Measurements from ENCODE around the gene ADGRG3.

Gene ADGRG3

DNA sequence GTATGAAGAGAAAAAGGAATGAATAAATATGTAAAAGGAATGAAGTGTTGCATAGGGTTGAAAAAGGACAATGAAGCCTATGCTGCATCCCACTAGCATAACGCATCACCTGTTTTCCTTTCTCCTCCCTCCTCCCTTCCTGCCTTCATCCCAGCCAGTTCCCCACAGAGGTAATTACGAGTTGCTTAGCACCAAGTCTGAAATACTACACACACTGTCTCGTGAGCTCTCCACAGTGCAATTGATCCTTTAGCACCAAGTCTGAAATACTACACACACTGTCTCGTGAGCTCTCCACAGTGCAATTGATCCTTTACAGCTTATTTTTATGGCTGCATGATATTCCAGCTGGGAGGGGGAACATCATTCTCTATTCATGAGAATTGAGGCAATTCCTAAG lies 25.4 kb downstream of the ADGRG3 start:
- no peak for FAIRE-seq
- no peak for TF ChIP-seq SPI1 (IDR thresholded peaks at IDR 0.05; ENCODE audit: low read depth, low read length)
- no peak for TF ChIP-seq PAX5 (IDR thresholded peaks at IDR 0.05; ENCODE audit: insufficient read depth, low read length, severe bottlenecking)
- no peak for TF ChIP-seq POLR2A (IDR thresholded peaks at IDR 0.05; ENCODE audit: low read depth, low read length)
- TF ChIP-seq POU2F2 (IDR thresholded peaks at IDR 0.05; ENCODE audit: low read depth, low read length): no peak
- TF ChIP-seq POLR2AphosphoS5 (IDR thresholded peaks at IDR 0.05; ENCODE audit: low read depth, low read length): no peak
- TF ChIP-seq TAF1 (IDR thresholded peaks at IDR 0.05; ENCODE audit: low read depth, low read length): no peak
- DNase-seq (ENCODE audit: insufficient read length, low spot score): no peak

DNA sequence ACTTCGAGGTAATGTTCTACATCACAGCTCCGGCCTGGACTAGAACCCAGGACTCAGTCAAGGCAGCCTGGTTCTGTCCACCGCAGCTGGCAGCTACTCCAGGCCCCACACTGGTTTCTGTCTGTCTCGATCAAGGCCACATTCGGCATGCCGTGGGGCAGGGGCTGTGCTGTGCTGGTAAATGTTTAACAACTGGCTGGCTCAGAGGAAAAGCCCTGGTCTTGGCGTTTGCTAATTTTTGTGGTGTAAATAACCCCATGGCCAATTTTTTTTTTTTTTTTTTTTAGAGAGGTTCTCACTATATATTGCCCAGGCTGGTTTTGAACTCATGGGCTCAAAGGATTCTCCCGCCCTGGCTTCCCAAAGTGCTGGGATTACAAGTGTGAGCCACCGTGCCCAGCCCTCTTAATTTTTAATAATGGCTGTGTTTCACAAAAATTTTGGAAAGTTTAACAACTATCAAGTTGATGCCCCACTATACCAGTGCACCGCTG lies 26.2 kb downstream of the ADGRG3 start:
- no peak for TF ChIP-seq TAF1 (IDR thresholded peaks at IDR 0.05; ENCODE audit: low read depth, low read length)
- TF ChIP-seq POU2F2 (IDR thresholded peaks at IDR 0.05; ENCODE audit: low read depth, low read length): no peak
- TF ChIP-seq PAX5 (IDR thresholded peaks at IDR 0.05; ENCODE audit: insufficient read depth, low read length, severe bottlenecking): no peak
- TF ChIP-seq SPI1 (IDR thresholded peaks at IDR 0.05; ENCODE audit: low read depth, low read length): no peak
- TF ChIP-seq POLR2A (IDR thresholded peaks at IDR 0.05; ENCODE audit: low read depth, low read length): no peak
- no peak for TF ChIP-seq POLR2AphosphoS5 (IDR thresholded peaks at IDR 0.05; ENCODE audit: low read depth, low read length)
- no peak for DNase-seq (ENCODE audit: insufficient read length, low spot score)
- FAIRE-seq: no peak

DNA sequence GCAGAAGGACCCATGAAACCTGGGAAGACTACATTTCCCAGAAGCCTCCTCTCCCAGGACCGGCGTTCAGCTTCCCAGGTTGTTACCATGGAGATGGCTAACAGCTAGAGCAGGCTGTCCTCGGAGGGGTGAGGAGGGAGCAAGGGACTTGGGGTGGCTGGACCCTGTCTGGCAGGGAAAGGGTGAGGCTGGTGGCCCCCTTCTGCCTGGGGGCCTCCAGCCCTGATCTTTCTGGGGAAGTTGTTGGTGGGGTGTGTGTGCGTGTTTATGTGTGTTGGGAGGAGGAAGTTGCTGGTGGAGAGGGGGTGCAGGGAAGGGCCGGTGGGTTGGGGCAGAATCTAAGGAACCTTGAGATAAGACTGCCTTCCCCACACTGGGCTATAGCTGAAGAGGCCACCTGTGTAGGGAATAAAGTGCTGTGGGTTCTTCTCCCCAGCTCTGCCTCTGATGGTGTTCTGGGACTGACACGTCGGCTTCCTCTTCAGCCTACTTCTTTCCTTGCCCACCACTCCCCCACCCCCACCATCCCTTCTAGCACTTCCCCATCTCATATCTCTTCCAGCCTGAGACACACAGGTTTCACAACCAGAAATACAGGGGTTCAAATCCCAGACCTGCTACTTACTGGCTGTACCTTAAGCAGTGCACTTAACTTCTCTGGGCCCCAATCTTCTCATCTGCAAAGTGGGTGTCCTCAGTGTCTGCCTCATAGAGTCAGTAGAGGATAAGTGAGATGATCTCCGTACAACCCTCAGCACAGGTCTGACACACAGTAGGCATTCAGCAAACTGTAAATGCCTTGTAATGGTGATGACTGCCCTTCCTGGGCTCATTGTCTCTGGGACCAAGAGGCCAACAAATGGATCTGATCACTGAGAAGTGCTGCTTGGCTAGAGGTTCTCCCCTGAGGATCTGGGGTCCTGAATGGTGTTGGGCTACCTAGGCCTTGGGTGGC lies 26.9 kb downstream of the ADGRG3 start, which contains the start of gene DRC7:
DRC7 (plus strand) TSS at position 82 of the 955 bp plus-strand sequence. CDS start 3,144 bp downstream, outside the sequence.
- no peak for TF ChIP-seq POLR2A (IDR thresholded peaks at IDR 0.05; ENCODE audit: low read depth, low read length)
- no peak for TF ChIP-seq PAX5 (IDR thresholded peaks at IDR 0.05; ENCODE audit: insufficient read depth, low read length, severe bottlenecking)
- TF ChIP-seq POLR2AphosphoS5 (IDR thresholded peaks at IDR 0.05; ENCODE audit: low read depth, low read length): no peak
- no peak for TF ChIP-seq POU2F2 (IDR thresholded peaks at IDR 0.05; ENCODE audit: low read depth, low read length)
- TF ChIP-seq SPI1 (IDR thresholded peaks at IDR 0.05; ENCODE audit: low read depth, low read length): no peak
- TF ChIP-seq TAF1 (IDR thresholded peaks at IDR 0.05; ENCODE audit: low read depth, low read length): no peak
- DNase-seq (ENCODE audit: insufficient read length, low spot score) (peak; percentile 63), FAIRE-seq (peak; percentile 91)

DNA sequence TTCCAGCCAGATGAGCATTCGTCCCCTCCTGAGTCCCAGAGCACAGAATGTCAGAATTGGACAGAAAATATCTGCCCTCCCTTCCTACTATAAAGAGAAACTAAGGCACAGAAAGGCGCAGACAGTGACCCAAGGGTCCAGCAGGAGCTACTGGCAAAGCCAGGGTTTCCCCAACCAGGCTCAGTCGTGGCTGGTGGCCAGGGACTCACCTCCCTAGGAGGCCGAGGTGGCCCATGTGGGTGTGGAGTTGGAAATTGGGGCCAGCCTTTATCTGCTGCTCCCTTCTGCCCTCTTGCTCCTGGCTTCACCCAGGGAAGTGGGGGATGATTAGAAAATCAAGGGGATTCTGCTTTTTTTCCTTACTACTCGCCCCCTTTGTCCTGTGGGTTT lies 27.6 kb downstream of the ADGRG3 start:
- no peak for DNase-seq (ENCODE audit: insufficient read length, low spot score)
- FAIRE-seq: no peak

DNA sequence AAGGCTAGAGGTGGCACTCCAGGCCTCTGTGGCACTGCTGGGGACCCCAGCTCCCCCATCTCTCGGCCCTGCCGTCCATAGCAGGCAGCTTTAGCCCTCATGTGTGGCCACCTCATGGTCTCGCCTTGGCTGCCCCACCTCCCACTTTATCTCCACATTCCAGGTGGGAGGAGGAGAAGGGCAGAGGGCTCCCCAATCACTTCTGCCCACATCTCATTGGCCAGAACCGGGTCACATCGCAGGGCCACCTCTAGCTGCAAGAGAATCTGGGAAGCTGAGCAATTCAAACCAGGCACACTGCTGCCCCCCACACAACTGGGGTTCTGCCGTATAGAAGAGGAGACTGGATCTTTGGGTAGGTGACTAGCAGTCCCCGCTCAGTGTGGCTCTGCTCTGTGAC lies 28.1 kb downstream of the ADGRG3 start:
- no peak for DNase-seq (ENCODE audit: insufficient read length, low spot score)
- TF ChIP-seq PAX5 (IDR thresholded peaks at IDR 0.05; ENCODE audit: insufficient read depth, low read length, severe bottlenecking) (no peak), SPI1 (IDR thresholded peaks at IDR 0.05; ENCODE audit: low read depth, low read length) (no peak), POLR2A (IDR thresholded peaks at IDR 0.05; ENCODE audit: low read depth, low read length) (no peak), TAF1 (IDR thresholded peaks at IDR 0.05; ENCODE audit: low read depth, low read length) (no peak), POU2F2 (IDR thresholded peaks at IDR 0.05; ENCODE audit: low read depth, low read length) (no peak)
- no peak for FAIRE-seq

More for the DNA sequence above, 27.6 kb downstream of the ADGRG3 start:
- no peak for TF ChIP-seq SPI1 (IDR thresholded peaks at IDR 0.05; ENCODE audit: low read depth, low read length)
- TF ChIP-seq TAF1 (IDR thresholded peaks at IDR 0.05; ENCODE audit: low read depth, low read length): no peak
- no peak for TF ChIP-seq PAX5 (IDR thresholded peaks at IDR 0.05; ENCODE audit: insufficient read depth, low read length, severe bottlenecking)
- TF ChIP-seq POU2F2 (IDR thresholded peaks at IDR 0.05; ENCODE audit: low read depth, low read length): no peak
- TF ChIP-seq POLR2AphosphoS5 (IDR thresholded peaks at IDR 0.05; ENCODE audit: low read depth, low read length): no peak
- TF ChIP-seq POLR2A (IDR thresholded peaks at IDR 0.05; ENCODE audit: low read depth, low read length): no peak

DNA sequence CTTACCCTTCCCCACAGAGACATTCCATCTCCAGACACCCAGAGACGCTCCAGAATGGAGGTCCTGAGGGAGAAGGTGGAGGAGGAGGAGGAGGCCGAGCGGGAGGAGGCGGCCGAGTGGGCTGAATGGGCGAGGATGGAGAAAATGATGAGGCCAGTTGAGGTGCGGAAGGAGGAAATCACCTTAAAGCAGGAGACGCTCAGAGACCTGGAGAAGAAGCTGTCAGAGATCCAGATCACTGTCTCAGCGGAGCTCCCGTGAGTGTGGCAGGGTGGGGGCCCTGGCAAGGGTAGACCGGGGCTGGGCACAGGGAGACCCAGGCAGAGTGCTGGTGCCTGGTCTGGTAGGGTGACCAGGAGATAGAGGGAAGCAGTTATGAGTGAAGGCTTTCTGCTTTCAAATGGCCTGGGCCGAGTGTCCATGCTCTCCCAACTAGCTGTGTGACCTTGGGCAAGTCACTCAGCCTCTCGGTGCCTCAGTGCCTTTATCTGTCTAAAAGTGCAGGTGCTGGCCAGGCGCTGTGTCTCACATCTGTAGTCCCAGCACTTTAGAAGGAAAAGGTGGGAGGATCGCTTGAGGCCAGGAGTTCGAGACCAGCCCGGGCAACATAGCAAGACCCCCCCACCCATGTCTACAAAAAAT lies 29.9 kb downstream of the ADGRG3 start:
- FAIRE-seq (no peak), DNase-seq (ENCODE audit: insufficient read length, low spot score) (no peak)
- no peak for TF ChIP-seq SPI1 (IDR thresholded peaks at IDR 0.05; ENCODE audit: low read depth, low read length)
- no peak for TF ChIP-seq TAF1 (IDR thresholded peaks at IDR 0.05; ENCODE audit: low read depth, low read length)
- TF ChIP-seq PAX5 (IDR thresholded peaks at IDR 0.05; ENCODE audit: insufficient read depth, low read length, severe bottlenecking): no peak
- TF ChIP-seq POLR2AphosphoS5 (IDR thresholded peaks at IDR 0.05; ENCODE audit: low read depth, low read length): no peak
- no peak for TF ChIP-seq POLR2A (IDR thresholded peaks at IDR 0.05; ENCODE audit: low read depth, low read length)
- TF ChIP-seq POU2F2 (IDR thresholded peaks at IDR 0.05; ENCODE audit: low read depth, low read length): no peak

DNA sequence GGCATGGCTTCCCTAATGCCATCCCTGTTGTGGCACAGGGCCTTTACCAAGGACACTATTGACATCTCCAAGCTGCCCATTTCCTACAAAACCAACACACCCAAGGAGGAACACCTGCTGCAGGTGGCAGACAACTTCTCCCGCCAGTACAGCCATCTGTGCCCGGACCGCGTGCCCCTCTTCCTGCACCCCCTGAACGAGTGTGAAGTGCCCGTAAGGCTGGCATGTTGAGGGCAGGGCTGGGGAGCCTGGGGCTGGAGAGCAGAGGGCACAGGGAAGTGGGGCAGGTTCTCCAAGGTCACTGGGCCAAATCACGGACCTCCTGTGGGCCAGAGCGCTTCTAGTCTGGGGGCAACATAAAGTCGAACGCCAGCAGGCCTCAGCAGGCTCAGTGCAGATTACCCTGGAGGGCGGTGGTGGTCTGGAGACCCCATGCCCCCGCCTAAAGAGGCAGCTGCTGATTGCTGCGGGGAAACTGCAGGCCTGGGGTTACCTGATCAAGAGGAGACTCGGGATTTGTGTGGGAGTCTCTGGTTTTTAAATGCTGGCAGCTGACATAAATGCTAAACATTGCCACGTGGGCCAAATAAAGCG lies 30.8 kb downstream of the ADGRG3 start:
- no peak for TF ChIP-seq POLR2A (IDR thresholded peaks at IDR 0.05; ENCODE audit: low read depth, low read length)
- TF ChIP-seq POLR2AphosphoS5 (IDR thresholded peaks at IDR 0.05; ENCODE audit: low read depth, low read length): no peak
- no peak for TF ChIP-seq TAF1 (IDR thresholded peaks at IDR 0.05; ENCODE audit: low read depth, low read length)
- TF ChIP-seq SPI1 (IDR thresholded peaks at IDR 0.05; ENCODE audit: low read depth, low read length): no peak
- no peak for TF ChIP-seq PAX5 (IDR thresholded peaks at IDR 0.05; ENCODE audit: insufficient read depth, low read length, severe bottlenecking)
- no peak for TF ChIP-seq POU2F2 (IDR thresholded peaks at IDR 0.05; ENCODE audit: low read depth, low read length)
- FAIRE-seq (no peak), DNase-seq (ENCODE audit: insufficient read length, low spot score) (no peak)

DNA sequence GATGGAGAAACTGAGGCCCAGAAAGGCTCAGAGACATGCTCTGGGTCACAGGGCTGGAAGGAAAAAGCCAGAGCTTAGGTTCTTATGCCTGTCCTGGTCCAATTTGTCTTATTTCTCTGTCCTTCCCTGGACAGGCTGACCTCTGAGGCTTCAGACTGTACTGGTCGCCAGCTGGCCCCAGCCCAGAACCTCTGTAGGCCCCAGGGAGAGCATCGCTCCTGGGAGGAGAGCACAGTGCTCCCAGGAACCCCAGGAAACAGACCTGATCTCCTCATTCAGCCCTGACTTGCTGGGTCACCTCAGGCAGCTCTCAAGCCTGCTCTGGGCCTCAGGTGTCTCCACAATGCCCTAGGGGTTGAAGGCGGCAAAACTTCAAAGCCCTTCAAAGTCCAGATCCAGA lies 31.4 kb downstream of the ADGRG3 start:
- FAIRE-seq (no peak), DNase-seq (ENCODE audit: insufficient read length, low spot score) (no peak)
- no peak for TF ChIP-seq PAX5 (IDR thresholded peaks at IDR 0.05; ENCODE audit: insufficient read depth, low read length, severe bottlenecking)
- no peak for TF ChIP-seq POLR2A (IDR thresholded peaks at IDR 0.05; ENCODE audit: low read depth, low read length)
- no peak for TF ChIP-seq POU2F2 (IDR thresholded peaks at IDR 0.05; ENCODE audit: low read depth, low read length)
- no peak for TF ChIP-seq SPI1 (IDR thresholded peaks at IDR 0.05; ENCODE audit: low read depth, low read length)
- no peak for TF ChIP-seq TAF1 (IDR thresholded peaks at IDR 0.05; ENCODE audit: low read depth, low read length)
- no peak for TF ChIP-seq POLR2AphosphoS5 (IDR thresholded peaks at IDR 0.05; ENCODE audit: low read depth, low read length)

Data from GM12891 (cell line).